Stimulated activated CD4-positive, alpha-beta T cell treated with anti-CD3 and anti-CD28 coated beads, Interleukin-4, amount 100 ng/mL, for 4 hours (primary cell): ENCODE measurements around the gene CCDC116.

ENCODE experiments used
- DNase-seq, 2 experiments: peaks; one replicate each; pipeline ENCODE4 v3.0.0-alpha.2; 2020

CCDC116 gene

DNA sequence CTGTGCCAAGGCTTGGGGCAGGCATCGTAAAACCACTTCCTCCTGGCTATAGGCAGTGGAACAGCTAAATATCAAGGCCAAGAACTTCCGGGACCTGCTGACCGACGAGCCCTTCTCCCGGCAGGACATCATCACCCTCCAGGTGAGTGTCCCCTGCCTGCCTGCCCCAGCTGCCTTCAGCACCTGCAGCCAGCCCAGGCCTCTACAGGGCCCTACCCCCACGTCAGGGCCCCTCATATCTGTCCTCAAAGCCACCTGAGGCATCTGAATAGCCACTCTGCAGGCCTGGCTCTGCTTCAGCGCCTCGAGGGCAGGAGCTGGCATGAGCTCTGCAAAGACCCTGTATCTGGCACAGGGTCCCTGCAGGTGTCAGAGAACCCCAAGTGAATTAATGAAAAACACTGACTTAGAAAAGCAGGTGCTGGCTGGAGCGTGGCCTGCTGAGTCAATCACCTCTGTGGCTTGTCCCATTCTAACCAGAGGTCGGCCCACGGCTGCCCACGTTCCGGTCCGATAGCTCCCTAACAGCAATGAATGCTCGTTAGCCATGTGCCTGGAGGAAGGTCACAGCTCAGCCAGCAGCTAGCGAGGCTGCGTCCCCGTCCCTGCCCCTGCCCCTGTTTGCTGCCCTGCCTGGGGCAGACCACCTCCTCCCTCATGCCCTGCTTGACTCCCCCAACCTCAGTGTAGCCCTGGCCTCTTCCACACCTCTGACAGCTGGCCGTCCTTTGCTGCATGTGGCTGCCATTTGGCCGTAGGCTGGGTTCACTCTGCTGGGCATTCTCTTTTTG, 50.0 kb downstream of the CCDC116 start:
- no peak for DNase-seq

DNA sequence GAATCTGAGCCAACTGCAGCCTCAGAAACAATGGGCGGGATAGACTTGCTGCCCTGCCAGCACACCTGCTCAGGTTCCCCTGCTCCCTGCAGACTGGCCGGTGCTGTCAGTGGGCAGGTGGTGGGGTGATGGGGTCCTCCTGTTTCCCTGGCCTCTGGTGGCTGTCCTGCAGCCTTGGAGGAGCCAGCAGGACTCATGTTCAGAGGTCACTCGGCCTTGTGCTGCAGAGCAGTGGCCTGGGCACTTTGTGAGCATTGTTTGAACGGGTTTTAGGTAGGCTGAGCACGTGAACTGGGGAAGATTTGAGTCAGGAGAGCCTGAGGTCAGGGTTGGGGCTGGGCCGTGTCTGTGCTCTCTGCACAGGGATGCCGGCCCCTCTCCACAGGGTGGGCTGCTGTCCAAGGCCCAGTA, 50.8 kb downstream of the CCDC116 start:
- DNase-seq, result no peak

GRCh38 chr22:21684492-21685163, 52.1 kb downstream of the CCDC116 start:
- no peak for DNase-seq

- no peak for DNase-seq
Measured at GRCh38 chr22:21685164-21685513, 52.6 kb downstream of the CCDC116 start.

GRCh38 chr22:21686193-21686608, 53.6 kb downstream of the CCDC116 start:
- DNase-seq, result no peak
